SK-N-SH treated with all-trans-retinoic acid at 6 μM for 48 hours (cell line): ENCODE data around the gene OLIG1.

Experiments
- ATAC-seq: fragments of 200-7000 bp; cut with Tn5 transposase; 3 replicates; pipeline ENCODE4 v1.9.1; 2020; ENCODE audit warnings: mild to moderate bottlenecking, moderate library complexity
- ARNTL ChIP-seq: fragments of 450-650 bp; formaldehyde crosslinking; IDR thresholded peaks from 2 replicates; pipeline ENCODE4 v1.5.0; 2020; ENCODE audit warnings: low read depth, mild to moderate bottlenecking, moderate library complexity, borderline replicate concordance
- BACH2 ChIP-seq: fragments of 250-450 bp; sonication (Bioruptor Pico); IDR thresholded peaks from 2 replicates; pipeline ENCODE4 v1.9.0; 2021; ENCODE audit warnings: mild to moderate bottlenecking, borderline replicate concordance
- CSDC2 ChIP-seq: fragments of 250-450 bp; sonication (Bioruptor Pico); IDR thresholded peaks from 2 replicates; pipeline ENCODE4 v1.5.0; 2020; ENCODE audit warnings: mild to moderate bottlenecking, moderate library complexity
- CSRNP3 ChIP-seq: fragments of 250-450 bp; sonication (Bioruptor Pico); IDR thresholded peaks from 2 replicates; pipeline ENCODE4 v1.5.1; 2021; ENCODE audit warnings: mild to moderate bottlenecking, moderate library complexity
- ESRRG ChIP-seq: fragments of 250-450 bp; sonication (Bioruptor Pico); IDR thresholded peaks from 2 replicates; pipeline ENCODE4 v1.6.1; 2021; ENCODE audit warnings: mild to moderate bottlenecking
- GLIS3 ChIP-seq: fragments of 250-450 bp; sonication (Bioruptor Pico); IDR thresholded peaks from 2 replicates; pipeline ENCODE4 v1.5.0; 2020; ENCODE audit warnings: mild to moderate bottlenecking, moderate library complexity
- ISL1 ChIP-seq: fragments of 250-450 bp; sonication (Bioruptor Pico); IDR thresholded peaks from 2 replicates; pipeline ENCODE4 v2.1.2; 2022; ENCODE audit warnings: mild to moderate bottlenecking, moderate library complexity
- OSR1 ChIP-seq: fragments of 250-450 bp; sonication (Bioruptor Pico); IDR thresholded peaks from 2 replicates; pipeline ENCODE4 v1.8.0; 2022; ENCODE audit warnings: moderate library complexity, mild to moderate bottlenecking, inconsistent platforms
- POU6F1 ChIP-seq: fragments of 250-450 bp; sonication (Bioruptor Pico); IDR thresholded peaks from 2 replicates; pipeline ENCODE4 v1.8.0; 2021; ENCODE audit warnings: low read depth, mild to moderate bottlenecking, moderate library complexity, borderline replicate concordance
- PPARA ChIP-seq: fragments of 250-450 bp; sonication (Bioruptor Pico); IDR thresholded peaks from 2 replicates; pipeline ENCODE4 v1.5.0; 2020; ENCODE audit warnings: mild to moderate bottlenecking, borderline replicate concordance
- RARB ChIP-seq: fragments of 250-450 bp; sonication (Bioruptor Pico); IDR thresholded peaks from 2 replicates; pipeline ENCODE4 v1.8.0; 2021; ENCODE audit warnings: mild to moderate bottlenecking, moderate library complexity
- SNAI2 ChIP-seq: fragments of 250-450 bp; sonication (Bioruptor Pico); IDR thresholded peaks from 2 replicates; pipeline ENCODE4 v1.5.0; 2020; ENCODE audit warnings: mild to moderate bottlenecking, moderate library complexity
- TCF4 ChIP-seq: fragments of 250-450 bp; sonication (Bioruptor Pico); IDR thresholded peaks from 2 replicates; pipeline ENCODE4 v1.8.0; 2021; ENCODE audit warnings: mild to moderate bottlenecking, moderate library complexity, borderline replicate concordance
- TOX ChIP-seq: fragments of 250-450 bp; sonication (Bioruptor Pico); IDR thresholded peaks from 2 replicates; pipeline ENCODE4 v1.8.0; 2021; ENCODE audit warnings: mild to moderate bottlenecking, moderate library complexity, borderline replicate concordance
- TSHZ2 ChIP-seq: fragments of 250-450 bp; sonication (Bioruptor Pico); IDR thresholded peaks from 2 replicates; pipeline ENCODE4 v1.5.0; 2020; ENCODE audit warnings: mild to moderate bottlenecking, moderate library complexity
- ZC3H10 ChIP-seq: fragments of 250-450 bp; sonication (Bioruptor Pico); IDR thresholded peaks from 2 replicates; pipeline ENCODE4 v1.5.1; 2021; ENCODE audit warnings: mild to moderate bottlenecking, moderate library complexity
- ZFP3 ChIP-seq: fragments of 250-450 bp; sonication (Bioruptor Pico); IDR thresholded peaks from 2 replicates; pipeline ENCODE4 v1.5.0; 2020; ENCODE audit warnings: mild to moderate bottlenecking, moderate library complexity
- ZNF565 ChIP-seq: fragments of 450-650 bp; formaldehyde crosslinking; conservative IDR thresholded peaks from 2 replicates; pipeline ENCODE4 v1.5.0; 2020; ENCODE audit warnings: low read depth, mild to moderate bottlenecking, moderate library complexity
- ZNF70 ChIP-seq: fragments of 450-650 bp; formaldehyde crosslinking; IDR thresholded peaks from 2 replicates; pipeline ENCODE4 v1.5.0; 2020; ENCODE audit warnings: mild to moderate bottlenecking, moderate library complexity
- ZNF8 ChIP-seq: fragments of 450-650 bp; formaldehyde crosslinking; IDR thresholded peaks from 2 replicates; pipeline ENCODE4 v1.5.0; 2020; ENCODE audit warnings: mild to moderate bottlenecking, moderate library complexity

The OLIG1 gene

GRCh38 chr21:33070744-33070997 lies 730 bp downstream of the OLIG1 start:
- no peak for ATAC-seq

GRCh38 chr21:33070998-33071769 lies 1.2 kb downstream of the OLIG1 start:
- TF ChIP-seq CSDC2 (no peak), ZFP3 (no peak), BACH2 (CRISPR knock-in tag) (no peak), ESRRG (CRISPR knock-in tag) (no peak), TOX (CRISPR knock-in tag) (no peak), OSR1 (CRISPR knock-in tag) (no peak), CSRNP3 (CRISPR knock-in tag) (no peak), POU6F1 (CRISPR knock-in tag) (no peak), PPARA (no peak), ZNF565 (CRISPR knock-in tag) (no peak), TSHZ2 (CRISPR knock-in tag) (no peak), TCF4 (CRISPR knock-in tag) (no peak), RARB (CRISPR knock-in tag) (no peak), GLIS3 (CRISPR knock-in tag) (no peak), ISL1 (CRISPR knock-in tag) (no peak), SNAI2 (CRISPR knock-in tag) (no peak), ZNF8 (no peak), ZNF70 (no peak), ZC3H10 (CRISPR knock-in tag) (no peak), ARNTL (CRISPR knock-in tag) (no peak)
- peak; percentile 22; the same call in 1 of the 3 replicates for ATAC-seq

More at GRCh38 chr21:33070744-33070997, 730 bp downstream of the OLIG1 start:
- TF ChIP-seq POU6F1 (CRISPR knock-in tag) (no peak), TSHZ2 (CRISPR knock-in tag) (no peak), BACH2 (CRISPR knock-in tag) (no peak), ZNF70 (no peak), TOX (CRISPR knock-in tag) (no peak), ZFP3 (no peak)
